ENCODE data around the gene VPS45. TPM values are rescaled to one million over a fixed set of nuclear protein-coding genes. Genes with fewer than 3 reads are reported as not detected.
"Not testable (repeated sequence)": the region's sequence is repeated elsewhere in the genome, so short reads cannot be mapped to it uniquely, and the experiment has no call there.

VPS45 gene
- total and polyA plus RNA-seq, 4 donors: 7.7 to 24.2 (median 14.1) TPM

- Histone ChIP-seq H3K9me3 (ENCODE audit: control insufficient read depth in 4 of 4, low read length in 3 of 4) (no peaks in the 10 kb centered on the region), H3K27me3 (ENCODE audit: control insufficient read depth in 4 of 4, insufficient read depth in 4 of 4, low read length in 3 of 4) (no peaks in the 10 kb centered on the region), H3K36me3 (ENCODE audit: control insufficient read depth in 4 of 4, insufficient read depth in 3 of 4, low read depth in 1 of 4, low read length in 3 of 4) (no peaks in the 10 kb centered on the region), H3K27ac (ENCODE audit: low read depth in 1 of 2, low read length in 2 of 2) (peak overlapping the region in 1 of 2 donors; percentile 72), H3K9ac (ENCODE audit: low read depth in 1 of 2, low read length in 2 of 2) (peak overlapping the region in 1 of 2 donors; percentile 64), H3K4me3 (ENCODE audit: low read depth in 1 of 3, low read length in 3 of 3) (no peak overlapping the region), H3K4me1 (ENCODE audit: control insufficient read depth in 4 of 4, insufficient read depth in 4 of 4, low read length in 3 of 4) (peaks cover 0 to 8% (median 3%) of the 10 kb centered on the region in 4 donors)
- no peak for DNase-seq (ENCODE audit: low spot score)
- TF ChIP-seq YY1 (IDR thresholded peaks at IDR 0.05): peak; percentile 14
- no peak for TF ChIP-seq HNF4G (IDR thresholded peaks at IDR 0.05)
- 21% methylated on average over 7 of the region's 7 CpGs for WGBS
These were observed 16.5 kb upstream of the VPS45 start for GRCh38 chr1:150051089-150051373.

GRCh38 chr1:150051905-150052412, 15.6 kb upstream of the VPS45 start:
- H3K9me3 ChIP-seq (ENCODE audit: control insufficient read depth in 4 of 4, low read length in 3 of 4); H3K36me3 ChIP-seq (ENCODE audit: control insufficient read depth in 4 of 4, insufficient read depth in 3 of 4, low read depth in 1 of 4, low read length in 3 of 4); H3K27ac ChIP-seq (ENCODE audit: low read depth in 1 of 2, low read length in 2 of 2); H3K27me3 ChIP-seq (ENCODE audit: control insufficient read depth in 4 of 4, insufficient read depth in 4 of 4, low read length in 3 of 4); H3K4me3 ChIP-seq (ENCODE audit: low read depth in 1 of 3, low read length in 3 of 3); H3K4me1 ChIP-seq (ENCODE audit: control insufficient read depth in 4 of 4, insufficient read depth in 4 of 4, low read length in 3 of 4); H3K9ac ChIP-seq (ENCODE audit: low read depth in 1 of 2, low read length in 2 of 2); DNase-seq (ENCODE audit: low spot score): not testable (repeated sequence)
- WGBS: 68% methylated on average over 3 of the region's 3 CpGs

- H3K27me3 ChIP-seq (ENCODE audit: control insufficient read depth in 4 of 4, insufficient read depth in 4 of 4, low read length in 3 of 4): no peaks in the 10 kb centered on the region
- H3K4me1 ChIP-seq (ENCODE audit: control insufficient read depth in 4 of 4, insufficient read depth in 4 of 4, low read length in 3 of 4): peaks cover 0 to 8% (median 2%) of the 10 kb centered on the region in 4 donors
- no peak overlapping the region for H3K4me3 ChIP-seq (ENCODE audit: low read depth in 1 of 3, low read length in 3 of 3)
- no peaks in the 10 kb centered on the region for H3K9me3 ChIP-seq (ENCODE audit: control insufficient read depth in 4 of 4, low read length in 3 of 4)
- H3K27ac ChIP-seq (ENCODE audit: low read depth in 1 of 2, low read length in 2 of 2): no peak overlapping the region
- no peak for DNase-seq (ENCODE audit: low spot score)
- no peaks in the 10 kb centered on the region for H3K36me3 ChIP-seq (ENCODE audit: control insufficient read depth in 4 of 4, insufficient read depth in 3 of 4, low read depth in 1 of 4, low read length in 3 of 4)
- no peak for TF ChIP-seq RAD21 (IDR thresholded peaks at IDR 0.05)
- WGBS: 73% methylated on average over 3 of the region's 3 CpGs
- no peak overlapping the region for H3K9ac ChIP-seq (ENCODE audit: low read depth in 1 of 2, low read length in 2 of 2)
These were observed 13.7 kb upstream of the VPS45 start for GRCh38 chr1:150053926-150054325.

- not testable (repeated sequence) for DNase-seq (ENCODE audit: low spot score); H3K4me1 ChIP-seq (ENCODE audit: control insufficient read depth in 4 of 4, insufficient read depth in 4 of 4, low read length in 3 of 4); H3K9ac ChIP-seq (ENCODE audit: low read depth in 1 of 2, low read length in 2 of 2); H3K9me3 ChIP-seq (ENCODE audit: control insufficient read depth in 4 of 4, low read length in 3 of 4); H3K27ac ChIP-seq (ENCODE audit: low read depth in 1 of 2, low read length in 2 of 2); H3K27me3 ChIP-seq (ENCODE audit: control insufficient read depth in 4 of 4, insufficient read depth in 4 of 4, low read length in 3 of 4); H3K4me3 ChIP-seq (ENCODE audit: low read depth in 1 of 3, low read length in 3 of 3); H3K36me3 ChIP-seq (ENCODE audit: control insufficient read depth in 4 of 4, insufficient read depth in 3 of 4, low read depth in 1 of 4, low read length in 3 of 4)
- 95% methylated on average over 4 of the region's 4 CpGs for WGBS
These were observed 12.1 kb upstream of the VPS45 start for GRCh38 chr1:150055507-150055906.

GRCh38 chr1:150056407-150056806, 11.2 kb upstream of the VPS45 start:
- H3K4me1 ChIP-seq (ENCODE audit: control insufficient read depth in 4 of 4, insufficient read depth in 4 of 4, low read length in 3 of 4): no peaks in the 10 kb centered on the region
- no peak overlapping the region for H3K9ac ChIP-seq (ENCODE audit: low read depth in 1 of 2, low read length in 2 of 2)
- DNase-seq (ENCODE audit: low spot score): no peak
- 81% methylated on average over 1 of the region's 1 CpG for WGBS
- H3K27ac ChIP-seq (ENCODE audit: low read depth in 1 of 2, low read length in 2 of 2): no peak overlapping the region
- no peaks in the 10 kb centered on the region for H3K27me3 ChIP-seq (ENCODE audit: control insufficient read depth in 4 of 4, insufficient read depth in 4 of 4, low read length in 3 of 4)
- H3K36me3 ChIP-seq (ENCODE audit: control insufficient read depth in 4 of 4, insufficient read depth in 3 of 4, low read depth in 1 of 4, low read length in 3 of 4): no peaks in the 10 kb centered on the region
- TF ChIP-seq CTCF (IDR thresholded peaks at IDR 0.05; ENCODE audit: low read depth, low read length, missing input control) (no peak), MAX (IDR thresholded peaks at IDR 0.05) (no peak), SP1 (IDR thresholded peaks at IDR 0.05) (no peak), JUND (IDR thresholded peaks at IDR 0.05) (no peak), TAF1 (conservative IDR thresholded peaks at IDR 0.05) (no peak), FOXA2 (IDR thresholded peaks at IDR 0.05) (no peak), NR2F2 (IDR thresholded peaks at IDR 0.05) (no peak), GABPA (IDR thresholded peaks at IDR 0.05 in 1 of 2, conservative IDR thresholded peaks at IDR 0.05 in 1 of 2) (no peak), YY1 (IDR thresholded peaks at IDR 0.05) (no peak)
- no peaks in the 10 kb centered on the region for H3K9me3 ChIP-seq (ENCODE audit: control insufficient read depth in 4 of 4, low read length in 3 of 4)
- no peak overlapping the region for H3K4me3 ChIP-seq (ENCODE audit: low read depth in 1 of 3, low read length in 3 of 3)
